HG02840 (cell line): Measurements from ENCODE around the gene APOL1.
"Not testable (repeated sequence)": the region's sequence is repeated elsewhere in the genome, so short reads cannot be mapped to it uniquely, and the experiment has no call there.

Experiments
- ATAC-seq: cut with Tn5 transposase; IDR thresholded peaks from one replicate; pipeline ENCODE4 v1.9.1; 2021; ENCODE audit warnings: mild to moderate bottlenecking, moderate library complexity, moderate number of reproducible peaks; ENCODE audit not compliant: unreplicated experiment, low FRiP score

The APOL1 gene

DNA sequence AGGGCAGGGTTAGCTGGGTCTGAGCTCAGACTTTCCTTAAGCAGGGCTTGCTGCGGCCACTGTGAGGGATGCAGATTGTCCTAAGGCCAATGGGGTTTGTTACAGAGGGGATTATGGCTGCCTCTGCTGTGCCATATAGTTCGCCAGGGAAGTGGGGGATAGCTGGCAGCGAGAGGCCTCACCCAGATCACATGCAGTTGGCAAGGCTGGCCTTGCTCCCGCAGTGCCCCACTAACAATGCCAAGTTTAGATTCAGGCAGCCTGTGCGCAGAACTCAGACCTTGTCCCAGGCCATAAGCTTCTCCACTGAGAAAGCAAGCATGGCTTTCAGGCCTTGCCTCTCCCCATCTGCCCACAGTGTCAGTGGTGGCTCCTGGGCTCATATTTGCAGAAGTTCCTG is 8.9 kb upstream of the APOL1 start:
- no peak for ATAC-seq

DNA sequence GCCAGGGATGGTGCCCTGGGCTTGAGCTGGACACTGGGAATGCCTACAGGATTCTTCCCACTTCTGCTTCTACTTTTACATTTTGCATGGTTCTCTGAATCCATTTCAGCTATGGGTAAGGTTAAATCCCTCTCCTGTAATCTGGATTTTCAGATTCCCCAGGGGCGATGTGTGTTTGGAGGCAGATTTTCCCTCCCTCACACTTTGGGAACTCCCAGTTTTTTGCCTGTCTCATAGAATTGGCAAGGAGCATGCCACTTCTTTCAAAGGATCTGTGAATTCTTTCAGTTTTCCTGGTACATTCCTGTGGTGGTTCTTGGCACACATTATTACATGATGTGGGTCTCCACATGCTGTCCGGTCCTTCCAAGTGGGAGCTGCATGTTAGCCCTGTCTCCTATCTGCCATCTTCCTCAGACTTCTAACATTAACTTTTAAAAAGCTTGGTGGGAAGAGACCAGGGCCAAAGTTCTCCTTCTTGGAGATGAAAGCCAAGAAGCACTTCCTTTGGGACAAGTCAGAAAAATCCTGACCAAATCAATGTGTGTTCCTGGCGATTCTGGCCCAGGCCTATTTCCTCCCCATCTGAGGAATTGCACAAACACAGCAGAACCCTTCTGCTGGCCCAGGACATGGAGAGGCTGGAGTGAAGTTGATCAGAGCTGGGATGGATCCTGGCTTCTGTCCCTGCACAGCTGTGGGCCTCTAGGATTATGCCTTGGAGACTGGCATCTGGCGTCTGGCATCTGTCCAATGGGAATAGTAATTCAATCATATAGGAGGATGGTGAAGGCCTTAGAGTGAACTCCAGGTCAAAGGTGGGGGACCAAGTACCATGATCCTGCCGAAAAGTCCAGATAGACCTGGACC is 8.2 kb upstream of the APOL1 start:
- no peak for ATAC-seq

DNA sequence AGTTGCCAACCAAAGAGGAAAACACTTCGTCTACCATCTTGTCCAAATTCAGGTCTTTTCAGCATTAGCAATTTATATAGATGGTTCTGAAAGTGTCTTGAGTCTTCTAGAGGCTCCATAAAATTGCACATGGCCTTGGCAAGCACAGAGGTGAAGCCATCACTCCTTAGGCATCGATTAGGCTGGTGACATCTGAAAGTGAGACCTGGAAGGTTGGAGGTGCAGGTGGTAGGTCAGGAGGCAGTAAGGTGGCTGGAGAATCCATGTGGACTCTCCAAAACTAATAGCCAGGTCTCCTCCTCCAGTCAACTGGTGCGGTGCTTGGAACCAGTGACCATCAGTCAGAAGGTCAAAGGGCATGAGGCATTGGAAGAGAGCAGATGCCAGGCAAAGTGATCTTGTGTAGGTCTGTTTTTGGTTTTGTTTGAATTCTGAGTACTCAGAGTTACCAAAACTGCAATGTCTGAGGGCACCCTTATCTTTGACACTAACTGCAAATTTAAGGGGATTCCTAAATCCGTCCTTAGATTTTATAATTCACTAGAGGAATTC is 7.1 kb upstream of the APOL1 start:
- no peak for ATAC-seq

DNA sequence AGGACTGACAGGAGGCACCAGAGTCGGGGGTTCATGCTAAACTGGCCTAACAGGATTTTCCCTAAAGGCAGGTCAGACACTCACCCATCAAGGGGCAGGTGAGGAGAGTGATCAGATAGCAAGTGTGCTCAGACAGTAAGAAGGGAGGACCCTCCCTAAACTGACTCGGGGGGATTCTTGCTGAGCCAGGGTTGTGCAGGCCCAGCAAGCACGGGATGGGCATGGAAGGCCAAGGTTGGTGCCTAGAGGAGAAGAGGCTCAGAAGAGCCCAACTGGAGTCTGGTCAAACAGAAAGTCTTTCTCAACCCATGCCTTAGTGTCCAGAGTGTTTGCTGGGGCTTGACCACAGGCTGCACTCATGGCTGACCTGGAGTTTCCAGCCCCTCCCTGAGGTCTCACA is 6.2 kb upstream of the APOL1 start:
- ATAC-seq: no peak

DNA sequence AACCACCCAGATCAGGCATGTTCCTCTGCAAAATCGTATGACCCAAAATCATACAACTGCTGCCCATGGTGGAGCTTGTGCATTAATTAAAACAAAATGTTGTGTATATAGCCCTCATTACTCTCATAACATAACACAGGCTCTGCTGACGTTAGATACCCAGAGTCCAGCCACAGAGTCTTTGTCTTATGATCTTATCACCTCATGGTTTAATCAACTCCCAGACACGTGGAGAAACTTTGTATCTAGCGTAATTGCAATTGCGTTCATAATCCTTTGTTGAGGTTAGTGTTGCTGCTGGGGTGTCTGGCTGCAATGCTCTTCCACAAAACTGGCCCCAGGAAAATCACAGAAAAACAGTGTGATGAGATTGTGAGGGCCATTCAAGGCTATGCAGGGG is 5.0 kb upstream of the APOL1 start:
- no peak for ATAC-seq

DNA sequence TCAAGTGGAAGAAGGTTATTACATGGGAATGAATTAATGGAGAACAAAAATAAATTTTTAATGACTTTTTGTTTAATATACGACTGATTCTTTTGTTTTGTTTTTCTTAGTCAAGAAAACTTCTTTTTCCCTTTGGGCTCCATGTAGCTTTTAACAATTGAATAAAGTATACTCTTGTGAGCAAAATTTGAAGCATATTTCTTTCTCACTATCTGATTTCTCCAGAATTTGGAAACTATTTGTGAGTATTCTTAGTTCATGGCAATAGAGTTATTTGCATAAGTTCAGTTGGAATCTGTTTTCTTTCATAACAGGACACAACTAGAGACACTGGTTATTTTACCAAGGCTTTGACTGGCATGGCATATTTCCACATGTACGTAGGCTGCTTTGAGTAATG is 3.8 kb upstream of the APOL1 start:
- no peak for ATAC-seq

DNA sequence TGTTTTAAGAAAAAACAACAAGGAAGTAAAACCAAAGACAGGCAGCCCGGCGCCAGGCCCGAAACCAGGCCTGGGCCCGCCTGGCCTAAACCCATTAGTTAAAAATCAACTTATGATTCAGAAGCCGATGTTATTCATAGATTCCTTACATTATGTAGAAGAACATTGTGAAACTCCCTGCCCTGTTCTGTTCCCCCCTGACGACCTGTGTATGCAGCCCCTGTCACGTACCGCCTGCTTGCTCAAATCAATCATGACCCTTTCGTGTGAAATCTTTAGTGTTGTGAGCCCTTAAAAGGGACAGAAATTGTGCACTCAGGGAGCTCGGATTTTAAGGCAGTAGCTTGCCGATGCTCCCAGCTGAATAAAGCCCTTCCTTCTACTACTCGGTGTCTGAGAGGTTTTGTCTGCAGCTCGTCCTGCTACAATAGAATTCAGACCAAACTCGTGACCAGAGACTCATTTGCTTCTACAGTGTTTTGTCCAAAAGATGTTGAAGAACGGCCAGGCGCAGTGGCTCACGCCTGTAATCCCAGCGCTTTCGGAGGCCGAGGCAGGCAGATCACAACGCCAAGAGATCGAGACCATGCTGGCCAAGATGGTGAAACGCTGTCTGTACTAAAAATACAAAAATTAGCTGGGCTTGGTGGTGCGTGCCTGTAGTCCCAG is 2.5 kb upstream of the APOL1 start:
- not testable (repeated sequence) for ATAC-seq

DNA sequence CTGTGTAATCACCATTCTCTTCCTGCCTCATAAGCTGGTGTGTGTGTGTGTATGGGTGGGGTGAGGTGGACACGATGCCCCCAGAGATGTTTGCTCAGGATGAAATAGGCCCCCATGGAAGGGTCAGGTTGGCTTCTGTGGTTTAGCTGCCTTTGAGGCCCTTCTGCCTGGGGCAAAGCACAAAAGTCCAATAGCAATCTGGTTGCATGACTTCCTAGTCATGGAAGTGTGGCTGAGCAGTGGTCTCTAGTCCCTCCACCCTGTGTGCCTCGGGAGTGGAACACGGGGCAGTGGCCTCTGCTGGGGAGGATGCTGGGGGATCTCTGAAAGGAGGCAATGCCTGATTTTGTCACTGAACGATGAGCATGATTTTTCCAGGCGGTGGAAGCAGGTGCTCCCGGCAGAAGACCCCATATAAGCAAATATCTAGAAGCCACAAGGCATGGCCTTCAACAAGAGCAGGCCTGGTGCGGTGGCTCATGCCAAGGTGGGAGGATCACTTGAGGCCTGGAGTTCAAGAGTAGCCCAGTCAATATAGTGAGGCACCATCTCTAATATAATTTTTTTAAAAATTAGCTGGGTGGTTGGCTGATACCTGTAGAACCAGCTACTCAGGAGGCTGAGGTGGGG is 839 bp upstream of the APOL1 start:
- not testable (repeated sequence) for ATAC-seq

DNA sequence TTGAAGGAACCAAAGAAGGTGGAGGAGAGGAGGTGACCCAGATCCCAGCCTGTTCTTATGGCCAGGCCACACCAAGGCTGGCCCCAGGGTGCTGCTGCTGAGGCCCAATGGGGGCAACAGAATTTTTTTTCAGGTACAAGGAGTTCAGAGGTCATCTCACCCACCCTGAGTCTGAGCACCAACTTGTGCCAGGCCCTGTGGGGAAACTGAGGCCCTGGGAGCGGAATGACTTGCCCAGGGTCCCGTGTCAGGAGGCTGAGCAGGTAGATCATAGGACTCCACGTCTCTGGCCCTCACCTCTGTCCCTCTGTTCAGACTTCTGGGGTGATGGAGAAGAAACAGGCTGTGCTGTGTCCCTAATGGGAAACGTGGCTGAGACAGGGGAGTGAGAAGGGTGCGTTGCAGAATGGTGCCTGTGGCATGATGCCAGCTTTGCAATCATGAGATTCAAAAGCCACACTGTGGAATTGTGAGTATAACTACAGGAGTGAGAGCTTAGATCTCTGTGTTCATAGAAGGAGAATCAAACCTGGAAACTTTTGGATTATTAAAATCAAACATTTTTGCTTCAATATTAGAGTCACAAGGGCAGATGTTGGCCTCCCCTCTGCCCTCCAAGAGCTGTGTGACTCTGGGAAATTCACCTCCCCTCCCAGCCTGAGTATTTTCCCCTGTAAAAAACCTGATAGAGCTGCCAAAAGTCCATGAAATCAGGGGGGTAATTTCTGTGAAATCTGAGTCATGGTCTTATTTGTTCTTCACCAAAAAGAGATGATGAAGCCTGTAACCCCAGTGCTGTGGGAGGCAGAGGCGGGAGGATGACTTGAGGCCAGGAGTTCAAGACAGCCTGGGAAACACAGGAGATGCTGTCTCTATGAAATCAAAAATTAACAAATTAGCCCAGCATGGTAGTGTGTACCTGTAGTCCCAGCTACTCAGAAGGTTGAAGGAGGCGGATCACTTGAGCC is 874 bp downstream of the APOL1 start:
- ATAC-seq: no peak

DNA sequence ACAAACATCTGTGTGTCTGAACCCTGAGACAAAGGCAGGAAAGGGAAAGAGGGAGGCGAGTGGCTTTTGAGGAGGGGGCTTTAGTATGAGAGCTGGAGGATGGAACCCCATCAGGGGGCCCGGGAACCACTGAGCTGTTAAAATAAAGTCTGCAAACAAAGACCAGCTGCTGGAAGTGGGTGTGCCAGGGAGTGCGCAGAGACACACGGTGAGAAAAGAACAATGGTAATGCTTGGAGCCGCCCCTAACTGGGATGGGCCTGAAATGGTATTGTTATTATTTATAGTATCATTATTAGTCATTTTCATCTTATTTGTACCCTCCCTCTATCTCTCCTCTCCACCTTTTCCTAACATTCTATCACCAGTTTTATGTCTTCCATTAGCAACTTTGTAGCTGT is 2.6 kb downstream of the APOL1 start:
- not testable (repeated sequence) for ATAC-seq

DNA sequence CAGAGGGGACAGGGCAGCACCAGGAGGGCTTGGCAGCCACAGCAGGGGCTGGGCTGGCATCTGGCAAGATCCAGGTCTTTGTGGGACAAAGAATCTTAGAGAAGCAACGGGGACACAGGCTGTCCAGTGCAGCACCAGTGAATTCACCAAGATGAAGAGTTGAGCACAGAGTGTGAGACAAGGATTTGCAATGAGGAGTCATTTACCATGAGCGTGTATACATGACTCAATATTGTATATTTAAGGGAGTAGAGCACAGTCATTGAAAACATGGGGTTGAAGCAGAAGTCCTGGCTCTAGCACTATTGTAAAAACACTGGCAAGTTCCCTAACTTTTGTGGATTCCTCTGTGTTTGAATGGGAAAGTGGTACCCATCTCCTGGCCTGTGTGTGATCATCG is 3.5 kb downstream of the APOL1 start:
- no peak for ATAC-seq

DNA sequence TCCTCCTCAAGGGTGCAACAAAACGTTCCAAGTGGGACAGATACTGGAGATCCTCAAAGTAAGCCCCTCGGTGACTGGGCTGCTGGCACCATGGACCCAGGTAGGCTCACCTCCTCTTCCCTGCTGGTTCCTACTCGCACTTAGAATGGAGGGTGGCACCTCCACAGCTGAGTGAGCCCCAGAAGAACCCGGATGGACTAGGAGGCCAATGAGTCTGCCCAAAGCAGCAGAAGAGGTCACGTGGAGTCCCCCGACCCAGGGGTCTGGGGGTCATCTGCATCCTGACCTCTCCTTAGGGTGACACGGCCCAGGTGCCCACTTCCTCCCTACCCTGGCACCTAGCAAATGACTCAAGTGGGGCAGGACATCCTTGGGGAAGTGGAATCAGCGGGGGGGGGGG is 4.4 kb downstream of the APOL1 start:
- no peak for ATAC-seq

DNA sequence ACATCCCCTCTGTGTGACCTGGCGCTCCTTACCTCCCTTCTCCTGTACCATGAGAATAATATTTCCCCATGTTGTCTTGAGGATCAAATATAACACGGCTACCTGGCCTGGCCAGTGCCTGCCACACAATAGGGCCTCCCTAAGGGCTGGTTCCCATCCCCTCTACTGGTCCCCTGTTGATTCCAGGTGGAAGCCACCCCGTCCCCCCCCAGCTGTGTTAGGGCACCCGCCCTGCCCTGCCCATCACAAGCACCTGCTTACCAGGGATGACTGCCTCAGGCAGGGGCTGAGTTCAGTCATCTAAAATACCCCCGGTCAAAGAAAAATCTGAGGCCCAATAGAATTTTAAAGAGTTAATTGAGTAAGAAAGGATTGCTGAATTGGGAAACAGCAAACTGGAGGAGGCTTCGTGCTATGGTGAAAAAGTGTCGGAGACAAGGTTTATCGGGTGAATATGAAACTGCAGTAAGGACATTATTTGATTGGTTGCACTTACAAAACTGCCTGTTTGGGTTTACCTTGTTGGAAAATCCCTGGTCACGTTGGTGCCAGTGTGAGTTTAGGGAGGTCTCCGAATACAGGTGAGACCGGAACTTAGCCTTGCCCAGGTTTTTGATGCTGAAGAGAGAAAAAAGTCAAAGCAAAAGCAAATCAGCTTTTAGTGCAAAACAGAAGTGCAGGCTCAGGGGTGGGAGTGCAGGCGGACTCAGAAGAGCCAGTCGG is 5.2 kb downstream of the APOL1 start:
- no peak for ATAC-seq

DNA sequence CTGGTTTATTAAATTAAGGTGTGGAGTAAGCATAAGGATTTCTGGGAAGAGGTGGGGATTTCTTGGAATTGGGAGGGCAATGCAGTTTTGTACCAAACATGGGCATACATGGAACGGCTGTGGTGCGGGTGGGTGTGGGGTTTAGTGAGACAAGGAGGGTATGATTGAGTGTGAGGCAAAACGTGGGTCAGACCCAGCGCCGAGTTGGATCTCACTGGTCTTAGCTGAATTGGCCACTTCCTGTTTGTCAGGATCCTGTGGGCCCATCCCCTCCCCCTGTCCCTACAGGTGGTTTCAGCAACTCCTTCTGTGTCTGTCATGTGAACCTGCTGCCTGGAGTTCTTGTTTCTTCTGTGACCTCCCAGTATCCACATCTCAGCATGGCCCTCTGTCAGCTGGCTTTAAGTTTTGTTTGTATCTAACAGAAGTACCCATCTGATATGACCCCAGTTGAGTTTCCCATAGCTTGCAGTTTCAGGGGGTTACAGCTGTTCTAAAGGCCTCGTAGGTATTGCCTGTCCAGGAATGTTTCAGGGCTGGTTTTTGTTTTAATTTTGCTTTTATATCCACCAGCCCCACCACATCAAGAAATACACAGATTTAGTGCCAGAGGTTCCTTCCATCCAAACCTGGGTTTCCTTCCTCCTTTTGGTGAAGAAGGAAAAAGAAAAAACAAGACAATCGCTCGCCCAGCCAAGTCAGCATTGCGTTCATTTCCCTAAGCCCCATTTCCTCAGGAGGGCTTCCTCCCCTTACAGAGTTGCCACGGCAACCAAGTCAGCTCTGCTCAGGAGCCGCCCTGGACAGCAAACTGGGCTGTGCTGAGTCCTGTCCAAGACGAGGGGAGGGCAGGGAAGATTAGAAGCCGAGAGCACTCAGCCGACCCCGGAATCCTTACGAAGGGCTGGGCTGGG is 6.0 kb downstream of the APOL1 start:
- ATAC-seq: no peak

DNA sequence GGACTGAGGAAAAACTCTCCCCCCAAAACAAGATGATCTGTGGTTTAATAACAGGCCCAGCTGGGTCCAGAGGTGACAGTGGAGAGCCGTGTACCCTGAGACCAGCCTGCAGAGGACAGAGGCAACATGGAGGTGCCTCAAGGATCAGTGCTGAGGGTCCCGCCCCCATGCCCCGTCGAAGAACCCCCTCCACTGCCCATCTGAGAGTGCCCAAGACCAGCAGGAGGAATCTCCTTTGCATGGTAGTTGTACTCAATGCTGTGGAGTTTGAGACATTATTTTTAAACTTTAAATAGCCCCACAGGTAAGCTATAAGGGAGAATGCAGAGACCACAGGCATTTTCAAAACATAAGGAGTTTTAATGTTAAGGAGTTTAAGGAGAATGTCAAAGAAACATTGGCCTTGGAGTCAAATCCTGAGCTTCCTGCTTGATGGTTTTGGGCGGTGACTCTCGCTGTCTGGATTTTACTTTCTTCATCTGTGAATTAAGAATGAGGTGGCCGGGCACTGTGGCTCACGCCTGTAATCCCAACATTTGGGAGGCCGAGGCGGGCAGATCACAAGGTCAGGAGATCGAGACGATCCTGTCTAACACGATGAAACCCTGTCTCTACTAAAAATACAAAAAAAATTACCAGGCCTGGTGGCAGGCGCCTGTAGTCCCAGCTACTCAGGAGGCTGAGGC is 6.8 kb downstream of the APOL1 start:
- ATAC-seq: no peak

DNA sequence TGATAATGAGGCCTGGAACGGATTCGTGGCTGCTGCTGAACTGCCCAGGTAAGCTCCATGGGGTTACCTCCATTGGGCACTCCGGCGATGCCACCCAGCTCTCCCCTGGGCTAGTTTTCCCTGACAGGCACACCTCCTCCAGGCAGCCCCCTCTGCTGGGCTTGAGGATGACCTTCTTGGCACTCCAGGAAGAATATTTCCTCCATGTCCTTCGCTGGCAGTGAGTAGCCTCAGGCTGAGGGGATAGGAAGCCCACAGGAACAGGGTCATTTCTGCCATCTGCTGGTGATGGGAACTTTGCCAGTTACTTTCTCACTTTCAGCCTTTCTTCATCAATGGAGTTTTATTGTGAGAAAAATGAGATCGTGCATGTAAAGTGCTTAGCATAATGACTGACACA is 8.7 kb downstream of the APOL1 start:
- not testable (repeated sequence) for ATAC-seq

DNA sequence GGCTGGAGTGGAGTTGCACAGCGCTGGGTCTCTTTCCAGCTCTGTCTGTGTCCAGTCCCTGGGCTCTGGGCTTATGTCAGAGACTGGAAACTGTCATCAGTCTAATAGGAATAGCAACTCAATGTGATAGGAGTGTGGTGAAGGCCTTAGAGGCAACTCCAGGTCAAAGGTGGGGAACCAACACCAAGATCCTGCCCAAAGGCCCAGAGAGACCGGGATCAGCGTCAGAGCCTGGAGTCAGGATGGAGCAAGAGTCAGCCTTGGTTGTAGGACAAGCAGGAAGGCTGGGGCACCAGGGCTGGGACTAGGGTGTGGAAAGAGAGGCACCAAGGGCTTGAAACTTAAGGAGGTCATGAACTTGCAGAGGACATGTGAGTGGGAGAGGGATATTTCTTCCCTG is 9.4 kb downstream of the APOL1 start:
- not testable (repeated sequence) for ATAC-seq

DNA sequence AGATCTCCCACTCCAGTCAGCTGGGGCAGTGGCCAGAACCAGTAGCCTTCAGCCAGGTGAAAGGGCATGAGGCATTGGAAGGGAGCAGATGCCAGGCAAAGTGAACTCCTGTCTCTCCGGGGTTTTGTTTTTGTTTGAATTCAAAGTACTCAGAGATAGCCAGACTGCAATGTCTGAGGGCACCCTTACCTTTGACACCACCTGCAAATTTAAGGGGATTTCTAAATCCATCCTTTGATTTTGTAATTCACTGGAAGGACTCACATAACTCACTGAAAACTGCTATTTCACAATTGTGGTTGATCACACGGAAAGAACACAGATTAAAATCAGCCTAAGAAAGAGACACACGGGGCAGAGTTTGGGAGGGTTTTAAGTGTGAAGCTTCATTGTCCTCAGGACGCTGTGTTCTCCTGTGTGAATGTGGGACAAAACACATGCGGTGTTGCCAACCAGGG is 10.3 kb downstream of the APOL1 start:
- not testable (repeated sequence) for ATAC-seq
